ACHN (cell line): ENCODE results near the gene SYNPO2L.
"Not testable (repeated sequence)": the region's sequence is repeated elsewhere in the genome, so short reads cannot be mapped to it uniquely, and the experiment has no call there.

Experiments
- DNase-seq: peaks from one replicate; pipeline ENCODE4 v3.0.0-alpha.2; 2015
- in situ Hi-C: cut with HindIII; loops from 2 replicates; pipeline ENCODE4 v1.10.0; 2017; ENCODE audit warnings: low sequenced_read_pairs, low pct_ligation_motif_present, low pct_unique_long_range_greater_than_20kb

SYNPO2L gene

GRCh38 chr10:73627300-73627699, 28.5 kb downstream of the SYNPO2L start:
- in situ Hi-C loops, result no loop called here
- DNase-seq, result no peak

GRCh38 chr10:73625884-73626752, 29.7 kb downstream of the SYNPO2L start:
- peak; percentile 100 for DNase-seq
- in situ Hi-C loops, result no loop called here

GRCh38 chr10:73625004-73625883, 30.6 kb downstream of the SYNPO2L start:
- in situ Hi-C loops, result no loop called here
- DNase-seq, result peak; percentile 74

- in situ Hi-C loops, result no loop called here
Observed at GRCh38 chr10:73623056-73623455, 32.8 kb downstream of the SYNPO2L start.

GRCh38 chr10:73620974-73621373, 34.9 kb downstream of the SYNPO2L start:
- in situ Hi-C loops, DNase-seq: not testable (repeated sequence)

More at GRCh38 chr10:73623056-73623455, 32.8 kb downstream of the SYNPO2L start:
- DNase-seq, result peak; percentile 74

- in situ Hi-C loops, DNase-seq: not testable (repeated sequence)
Observed at GRCh38 chr10:73617143-73617542, 38.7 kb downstream of the SYNPO2L start.

GRCh38 chr10:73614720-73615119, 41.1 kb downstream of the SYNPO2L start:
- DNase-seq, result no peak
- in situ Hi-C loops, result no loop called here

GRCh38 chr10:73609116-73609515, 46.7 kb downstream of the SYNPO2L start:
- no peak for DNase-seq
- in situ Hi-C loops, result no loop called here

GRCh38 chr10:73601486-73601921, 54.3 kb downstream of the SYNPO2L start:
- peak; percentile 47 for DNase-seq

GRCh38 chr10:73597346-73597745, 58.5 kb downstream of the SYNPO2L start:
- in situ Hi-C loops, result no loop called here
- peak; percentile 46 for DNase-seq

More at GRCh38 chr10:73601486-73601921, 54.3 kb downstream of the SYNPO2L start:
- in situ Hi-C loops, result no loop called here
